ENCODE measurements around the gene MYD88.

Gene MYD88

GRCh38 chr3:38112378-38112761 lies 26.1 kb upstream of the MYD88 start:
- no peak for DNase-seq

GRCh38 chr3:38114052-38114874 lies 24.2 kb upstream of the MYD88 start:
- DNase-seq: no peak

GRCh38 chr3:38114875-38115644 lies 23.4 kb upstream of the MYD88 start:
- no peak for DNase-seq

- DNase-seq: no peak
These were observed 22.6 kb upstream of the MYD88 start for GRCh38 chr3:38115645-38116427.

GRCh38 chr3:38116471-38117162 lies 21.8 kb upstream of the MYD88 start:
- no peak for DNase-seq

- DNase-seq: no peak
These were observed 21.2 kb upstream of the MYD88 start for GRCh38 chr3:38117163-38117716.

- peak; percentile 57 for DNase-seq
These were observed 20.6 kb upstream of the MYD88 start for GRCh38 chr3:38117748-38118420.

- no peak for DNase-seq
These were observed 19.8 kb upstream of the MYD88 start for GRCh38 chr3:38118421-38119247.

GRCh38 chr3:38119248-38119544 lies 19.3 kb upstream of the MYD88 start:
- no peak for DNase-seq

- no peak for DNase-seq
These were observed 18.4 kb upstream of the MYD88 start for GRCh38 chr3:38119821-38120692.

DNA sequence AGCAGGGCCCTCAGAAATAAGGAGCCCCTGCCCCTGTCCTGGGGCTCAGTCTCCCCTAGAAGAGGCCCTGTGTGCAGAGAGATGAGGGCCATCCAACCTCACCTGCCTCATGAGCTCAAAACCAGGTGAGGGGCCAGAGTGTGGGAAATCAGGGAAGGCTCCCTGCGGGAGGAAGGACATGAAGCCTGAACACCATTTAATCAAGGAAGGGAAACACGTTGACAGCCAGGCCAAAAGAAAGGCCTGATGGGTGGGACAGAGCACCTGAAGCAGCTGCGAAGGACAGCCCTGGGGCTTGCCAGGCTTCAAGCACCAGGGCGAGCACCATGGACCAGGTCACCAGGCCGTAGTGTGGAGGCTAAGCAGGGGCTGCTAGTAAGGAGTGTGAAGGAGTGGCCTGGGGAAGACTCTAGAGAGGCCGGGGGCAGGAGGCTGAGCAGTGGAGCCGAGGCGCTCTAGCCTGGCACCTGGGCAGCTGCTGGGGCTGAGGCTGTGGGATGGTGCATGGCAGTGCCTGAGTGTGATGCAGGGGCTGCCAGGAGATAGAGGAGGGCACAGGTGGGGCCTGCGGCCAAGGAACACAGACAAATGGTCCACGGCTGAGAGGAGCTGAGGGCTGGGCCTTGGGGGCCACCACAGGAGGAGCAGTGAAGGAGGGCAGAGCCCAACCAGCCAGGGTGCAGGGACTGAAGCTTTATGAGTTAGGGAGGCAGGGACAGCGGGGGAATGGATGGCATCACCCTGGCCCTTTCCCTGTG lies 17.6 kb upstream of the MYD88 start:
- DNase-seq: no peak

- no peak for DNase-seq
These were observed 17.0 kb upstream of the MYD88 start for GRCh38 chr3:38121451-38121831.

DNA sequence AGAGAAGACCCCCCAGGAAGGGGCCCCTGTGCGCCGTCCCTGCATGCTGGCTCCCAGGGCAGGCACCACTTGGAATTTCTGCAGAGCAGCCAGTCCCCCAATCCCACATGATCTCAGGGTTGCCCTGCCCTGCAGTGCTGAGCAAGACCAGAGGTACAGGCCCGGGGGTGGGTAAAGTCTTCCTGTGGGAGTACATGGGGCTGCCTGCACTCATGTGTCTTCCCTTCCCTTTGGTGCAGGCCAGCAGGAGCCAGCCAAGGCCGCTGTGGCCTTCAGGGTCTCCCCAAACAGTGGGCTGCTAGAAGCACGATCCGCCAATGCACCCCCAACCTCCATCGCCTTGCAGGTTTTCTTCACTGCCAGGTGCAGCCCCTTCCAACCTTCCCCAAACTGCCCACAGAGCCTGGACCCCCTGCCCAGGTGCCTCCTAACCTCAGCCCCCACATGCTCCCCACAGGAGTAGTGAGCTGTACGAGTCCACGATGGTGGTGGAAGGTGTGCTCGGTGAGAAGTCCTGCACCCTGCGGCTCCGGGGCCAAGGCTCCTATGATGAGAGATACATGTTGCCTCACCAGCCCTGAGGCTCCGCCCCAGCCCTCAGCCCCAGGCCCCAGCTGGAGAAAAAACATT lies 16.5 kb upstream of the MYD88 start:
- no peak for DNase-seq

- no peak for DNase-seq
These were observed 15.7 kb upstream of the MYD88 start for GRCh38 chr3:38122712-38123290.

DNA sequence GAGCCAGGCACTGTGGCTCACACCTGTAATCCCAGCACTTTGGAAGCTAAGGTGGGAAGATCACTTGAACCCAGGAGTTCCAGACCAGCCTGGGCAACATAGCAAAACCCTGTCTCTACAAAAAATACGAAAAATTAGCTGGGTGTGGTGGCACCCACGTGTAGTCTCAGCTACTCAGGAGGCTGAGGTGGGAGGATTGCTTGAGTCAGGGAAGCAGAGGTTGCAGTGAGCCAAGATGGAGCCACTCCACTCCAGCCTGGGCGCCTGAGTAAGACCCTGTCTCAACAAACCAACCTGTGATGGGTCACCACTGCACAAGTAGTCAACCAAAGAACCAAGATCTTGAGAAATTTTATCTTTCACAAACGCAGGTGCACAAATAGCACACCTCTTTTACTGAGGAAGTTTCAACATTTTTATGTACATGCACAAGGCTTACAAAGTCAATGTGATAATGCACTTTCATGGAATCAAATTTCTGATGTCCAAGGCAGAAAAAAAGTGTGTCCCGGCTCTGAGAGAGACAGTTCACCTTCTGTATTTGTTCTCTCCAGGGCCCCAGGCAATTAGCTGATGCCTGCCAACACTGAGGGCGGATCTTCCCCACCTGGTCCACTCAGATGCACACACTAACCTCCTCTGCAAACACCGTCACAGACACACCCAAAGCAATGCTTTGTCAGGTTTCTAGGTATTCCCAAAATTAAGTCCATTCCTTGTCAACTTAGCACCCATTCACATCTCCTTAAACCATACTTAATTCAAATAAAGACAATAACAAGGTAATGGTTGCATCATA lies 13.9 kb upstream of the MYD88 start:
- DNase-seq: no peak

DNA sequence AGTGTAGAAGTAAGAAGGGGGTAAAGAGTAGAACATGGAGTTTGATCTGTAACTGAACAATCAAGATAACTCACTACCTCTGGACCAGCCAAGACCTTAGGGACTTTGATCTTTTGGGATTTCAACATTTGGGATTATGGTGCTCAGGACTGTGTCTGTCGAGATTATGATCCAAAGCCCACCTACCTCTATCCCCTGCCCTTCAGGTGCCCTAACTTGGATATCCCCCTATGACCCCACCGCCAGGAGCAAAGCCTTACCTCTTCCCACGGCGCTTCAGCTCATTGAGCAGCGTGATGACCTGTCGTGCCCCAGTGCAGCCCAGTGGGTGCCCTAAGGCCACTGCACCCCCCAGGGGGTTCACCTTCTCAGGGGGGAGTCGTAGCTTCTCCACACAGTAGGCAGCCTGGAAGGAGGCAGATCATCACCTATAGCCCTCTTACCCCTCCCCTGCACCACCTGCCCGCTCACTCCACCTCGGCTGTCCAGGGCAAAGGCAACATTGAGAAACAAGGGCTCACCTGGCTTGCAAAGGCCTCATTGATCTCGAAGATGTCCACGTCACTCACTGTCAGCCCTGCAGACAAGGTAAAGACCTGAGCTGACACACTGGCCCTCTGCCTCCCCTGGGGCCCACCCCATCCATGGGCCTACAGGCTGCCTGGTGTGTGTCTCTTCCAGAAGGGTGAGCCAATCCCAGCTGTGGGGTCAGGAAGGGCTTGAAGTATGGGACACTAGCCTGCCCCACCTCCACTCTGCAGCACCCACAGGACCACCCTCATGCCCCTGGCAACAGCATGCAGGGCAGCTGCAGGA lies 12.9 kb upstream of the MYD88 start:
- DNase-seq: no peak
